Esophagus squamous epithelium (tissue), 4 donors: Measurements from ENCODE around the gene CREBRF.
"Not testable (repeated sequence)": the region's sequence is repeated elsewhere in the genome, so short reads cannot be mapped to it uniquely, and the experiment has no call there.

ENCODE experiments used
- CTCF ChIP-seq, 6 experiments: fragments of 450-650 bp in 4 of 6; fragments of 200-600 bp in 2 of 6; sonication (generic) in 2 of 6; IDR thresholded peaks; one replicate each; pipeline ENCODE4 v1.5.1; 2016 to 2019; ENCODE audit warnings: antibody characterized with exemption in 6 of 6, mild to moderate bottlenecking in 4 of 6, moderate library complexity in 4 of 6
- POLR2A ChIP-seq, 4 donors: fragments of 450-650 bp; IDR thresholded peaks; one replicate each; pipeline ENCODE4 v1.6.1; 2017; ENCODE audit warnings: antibody characterized with exemption in 4 of 4, mild to moderate bottlenecking in 4 of 4, moderate library complexity in 3 of 4

DNA sequence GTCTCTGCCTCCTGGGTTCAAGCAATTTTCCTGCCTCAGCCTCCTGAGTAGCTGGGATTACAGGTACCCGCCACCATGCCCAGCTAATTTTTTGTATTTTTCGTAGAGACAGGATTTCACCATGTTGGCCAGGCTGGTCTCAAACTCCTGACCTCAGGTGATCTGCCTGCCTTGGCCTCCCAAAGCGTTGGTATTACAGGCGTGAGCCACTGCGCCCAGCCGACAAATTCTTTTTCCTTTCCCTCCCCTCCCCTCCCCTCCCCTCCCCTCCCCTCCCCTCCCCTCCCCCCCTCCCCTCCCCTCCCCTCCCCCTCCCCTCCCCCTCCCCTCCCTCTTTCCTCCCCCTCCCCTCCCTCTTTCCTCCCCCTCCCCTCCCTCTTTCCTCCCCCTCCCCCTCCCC lies 76.0 kb downstream of the CREBRF start:
- TF ChIP-seq CTCF, POLR2A (IDR thresholded peaks at IDR 0.05): not testable (repeated sequence)
